GM08714 (cell line): ENCODE data around the gene RIMS4.

ENCODE experiments used
- H3K4me3 ChIP-seq: fragments of 200-500 bp; sonication (Bioruptor generic); 2 replicates; pipeline ENCODE4 v1.5.1; 2014; ENCODE audit warnings: mild to moderate bottlenecking, low read length, inconsistent platforms
- ZNF274 ChIP-seq: IDR thresholded peaks from 2 replicates; pipeline ENCODE4 v1.6.1; 2012; ENCODE audit warnings: mild to moderate bottlenecking, low read depth, low read length

The RIMS4 gene

GRCh38 chr20:44810391-44811149, at the start of gene RIMS4:
Gene RIMS4 (minus strand): TSS chr20:44810546. CDS start chr20:44810271, 275 bp downstream.
- TF ChIP-seq ZNF274, result no peak
- no peak within 1 kb of the TSS for H3K4me3 ChIP-seq

- TF ChIP-seq ZNF274, result no peak
- H3K4me3 ChIP-seq, result no peak overlapping the region
These were observed 48.4 kb upstream of the RIMS4 start for GRCh38 chr20:44858606-44859360.

- TF ChIP-seq ZNF274, result no peak
- H3K4me3 ChIP-seq, result no peak overlapping the region
These were observed 46.6 kb upstream of the RIMS4 start for GRCh38 chr20:44856856-44857448.

- H3K4me3 ChIP-seq, result no peak overlapping the region
- TF ChIP-seq ZNF274, result no peak
These were observed 46.1 kb upstream of the RIMS4 start for GRCh38 chr20:44856442-44856841.

- no peak overlapping the region for H3K4me3 ChIP-seq
- no peak for TF ChIP-seq ZNF274
These were observed 41.2 kb upstream of the RIMS4 start for GRCh38 chr20:44851545-44851944.

- no peak overlapping the region for H3K4me3 ChIP-seq
- no peak for TF ChIP-seq ZNF274
These were observed 40.5 kb upstream of the RIMS4 start for GRCh38 chr20:44850837-44851236.

GRCh38 chr20:44850272-44850671, 39.9 kb upstream of the RIMS4 start:
- H3K4me3 ChIP-seq, result no peak overlapping the region
- TF ChIP-seq ZNF274, result no peak

GRCh38 chr20:44849703-44850102, 39.4 kb upstream of the RIMS4 start:
- no peak overlapping the region for H3K4me3 ChIP-seq
- no peak for TF ChIP-seq ZNF274

- TF ChIP-seq ZNF274, result no peak
- no peak overlapping the region for H3K4me3 ChIP-seq
These were observed 38.1 kb upstream of the RIMS4 start for GRCh38 chr20:44848254-44849015.

- no peak overlapping the region for H3K4me3 ChIP-seq
- no peak for TF ChIP-seq ZNF274
These were observed 33.5 kb upstream of the RIMS4 start for GRCh38 chr20:44843876-44844275.

- TF ChIP-seq ZNF274, result no peak
- no peak overlapping the region for H3K4me3 ChIP-seq
These were observed 31.6 kb upstream of the RIMS4 start for GRCh38 chr20:44841955-44842354.

GRCh38 chr20:44840826-44841225, 30.5 kb upstream of the RIMS4 start:
- no peak overlapping the region for H3K4me3 ChIP-seq
- TF ChIP-seq ZNF274, result no peak

- no peak for TF ChIP-seq ZNF274
- H3K4me3 ChIP-seq, result no peak overlapping the region
These were observed 29.1 kb upstream of the RIMS4 start for GRCh38 chr20:44839481-44839880.

GRCh38 chr20:44838521-44838920, 28.2 kb upstream of the RIMS4 start:
- TF ChIP-seq ZNF274, result no peak
- no peak overlapping the region for H3K4me3 ChIP-seq
